Sigmoid colon (tissue), 4 donors: ENCODE data around the gene HARBI1.

Source experiments
- CTCF ChIP-seq, 4 experiments: fragments of 450-650 bp in 3 of 4; fragments of 200-600 bp in 1 of 4; IDR thresholded peaks; one replicate each; pipeline ENCODE4 v1.5.1; 2016 to 2019; ENCODE audit warnings: antibody characterized with exemption in 4 of 4, mild to moderate bottlenecking in 3 of 4, moderate library complexity in 2 of 4
- EP300 ChIP-seq, 4 donors: sonication (generic); formaldehyde crosslinking; IDR thresholded peaks; one replicate each; pipeline ENCODE4 v1.6.1; 2017; ENCODE audit warnings: antibody characterized with exemption in 4 of 4
- POLR2A ChIP-seq, 2 donors: fragments of 450-650 bp; IDR thresholded peaks; one replicate each; pipeline ENCODE4 v1.6.1; 2016; ENCODE audit warnings: antibody characterized with exemption in 2 of 2, mild to moderate bottlenecking in 2 of 2, moderate library complexity in 2 of 2
- POLR2AphosphoS5 ChIP-seq, 4 donors: sonication (generic); formaldehyde crosslinking; IDR thresholded peaks; one replicate each; pipeline ENCODE4 v1.6.1; 2017; ENCODE audit warnings: antibody characterized with exemption in 4 of 4

GRCh38 chr11:46649180-46649738 is 32.2 kb upstream of the HARBI1 start:
- TF ChIP-seq CTCF (IDR thresholded peaks at IDR 0.05) = no peak
- TF ChIP-seq POLR2A (IDR thresholded peaks at IDR 0.05) = no peak
- TF ChIP-seq POLR2AphosphoS5 (IDR thresholded peaks at IDR 0.05) = peak in 3 of 4 donors; percentile 38 to 66 (median 51)
- TF ChIP-seq EP300 (IDR thresholded peaks at IDR 0.05) = no peak
